ENCODE measurements around the gene COL24A1. TPM values are rescaled to one million over a fixed set of nuclear protein-coding genes. Genes with fewer than 3 reads are reported as not detected.

The COL24A1 gene
- total RNA-seq, 1 experiment from 2014 or later: 0.35 TPM

DNA sequence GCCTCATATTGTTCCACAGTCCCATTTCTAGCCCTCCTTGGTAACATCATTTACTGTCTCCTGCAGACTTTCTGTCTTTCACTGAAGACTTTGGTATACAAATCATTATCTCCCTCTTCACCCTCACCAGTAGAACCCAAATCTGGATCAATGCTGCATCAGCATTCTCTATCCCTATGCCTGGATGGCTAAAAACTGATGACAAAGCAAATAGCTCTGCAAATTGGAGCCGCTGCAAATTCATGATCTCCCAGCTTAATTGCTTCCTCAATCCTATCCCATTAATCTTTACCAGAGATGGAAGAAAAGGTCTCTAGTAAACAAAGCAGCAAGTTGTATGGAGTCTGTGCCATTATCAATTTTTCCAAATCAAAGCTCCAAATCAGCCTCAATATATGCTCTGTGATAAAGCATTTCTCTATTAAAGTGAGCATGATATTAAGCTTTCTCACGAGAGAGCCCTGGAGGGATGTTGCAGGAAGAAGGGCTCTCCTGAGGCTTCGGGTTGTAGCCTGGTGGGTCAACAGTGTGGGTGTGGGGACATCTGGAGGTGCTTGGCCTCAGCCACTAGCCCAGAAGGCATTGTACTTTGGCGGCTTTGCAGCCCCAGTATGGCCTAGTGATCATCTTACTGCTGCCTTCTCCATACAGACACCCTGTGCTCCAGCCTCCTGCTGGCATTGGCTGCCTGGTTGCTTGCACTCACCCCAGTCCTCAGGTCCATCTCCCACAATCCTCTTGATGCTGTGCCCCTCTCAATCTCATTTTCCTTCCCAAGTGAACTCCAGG is 46.2 kb upstream of the COL24A1 start:
- no peaks in the 10 kb centered on the region for H3K4me1 ChIP-seq (ENCODE audit: insufficient read depth, low read length)
- no peak overlapping the region for H2BK12ac ChIP-seq (ENCODE audit: insufficient read length, low read depth, low read length)
- Mint-ChIP-seq H3K27ac (no peak overlapping the region), H3K4me1 (no peaks in the 10 kb centered on the region), H3K4me3 (no peak overlapping the region), H3K9me3 (no peaks in the 10 kb centered on the region), H3K27me3 (ENCODE audit: low read depth) (no peaks in the 10 kb centered on the region), H3K36me3 (ENCODE audit: insufficient read depth in 1 of 3, low read depth in 3 of 3) (no peaks in the 10 kb centered on the region)
- no peaks in the 10 kb centered on the region for H3K79me1 ChIP-seq (ENCODE audit: insufficient read depth, low read depth, low read length, poor library complexity, severe bottlenecking)
- TF ChIP-seq, protein P1, sequence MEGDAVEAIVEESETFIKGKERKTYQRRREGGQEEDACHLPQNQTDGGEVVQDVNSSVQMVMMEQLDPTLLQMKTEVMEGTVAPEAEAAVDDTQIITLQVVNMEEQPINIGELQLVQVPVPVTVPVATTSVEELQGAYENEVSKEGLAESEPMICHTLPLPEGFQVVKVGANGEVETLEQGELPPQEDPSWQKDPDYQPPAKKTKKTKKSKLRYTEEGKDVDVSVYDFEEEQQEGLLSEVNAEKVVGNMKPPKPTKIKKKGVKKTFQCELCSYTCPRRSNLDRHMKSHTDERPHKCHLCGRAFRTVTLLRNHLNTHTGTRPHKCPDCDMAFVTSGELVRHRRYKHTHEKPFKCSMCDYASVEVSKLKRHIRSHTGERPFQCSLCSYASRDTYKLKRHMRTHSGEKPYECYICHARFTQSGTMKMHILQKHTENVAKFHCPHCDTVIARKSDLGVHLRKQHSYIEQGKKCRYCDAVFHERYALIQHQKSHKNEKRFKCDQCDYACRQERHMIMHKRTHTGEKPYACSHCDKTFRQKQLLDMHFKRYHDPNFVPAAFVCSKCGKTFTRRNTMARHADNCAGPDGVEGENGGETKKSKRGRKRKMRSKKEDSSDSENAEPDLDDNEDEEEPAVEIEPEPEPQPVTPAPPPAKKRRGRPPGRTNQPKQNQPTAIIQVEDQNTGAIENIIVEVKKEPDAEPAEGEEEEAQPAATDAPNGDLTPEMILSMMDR (conservative IDR thresholded peaks at IDR 0.05): no peak
- no peak overlapping the region for H2BK20ac ChIP-seq (ENCODE audit: low read depth, low read length, poor library complexity, severe bottlenecking)
- H3K27ac ChIP-seq (ENCODE audit: insufficient read length, low read depth, low read length): no peak overlapping the region
- H3K18ac ChIP-seq (ENCODE audit: insufficient read length, low read depth, low read length): no peak overlapping the region
- no peak overlapping the region for H3T11ph ChIP-seq (ENCODE audit: low read length)
- no peak overlapping the region for H2AFZ ChIP-seq (ENCODE audit: low read length)
- no peaks in the 10 kb centered on the region for H3K9me3 ChIP-seq (ENCODE audit: control insufficient read depth, low read depth, low read length)
- H3K56ac ChIP-seq (ENCODE audit: insufficient read length, low read depth, low read length): no peak overlapping the region
- H3K23ac ChIP-seq (ENCODE audit: insufficient read length, low read depth, low read length): no peak overlapping the region
- no peak overlapping the region for H3K4me2 ChIP-seq (ENCODE audit: insufficient read depth, insufficient read length, low read length)
- no peak overlapping the region for H3K4ac ChIP-seq (ENCODE audit: low read depth, low read length)
- no peak overlapping the region for H3K14ac ChIP-seq (ENCODE audit: insufficient read depth, low read length)
- H4K5ac ChIP-seq (ENCODE audit: insufficient read length, low read depth, low read length): no peak overlapping the region
- H3K27me3 ChIP-seq (ENCODE audit: insufficient read depth, low read length): no peaks in the 10 kb centered on the region
- H2BK15ac ChIP-seq (ENCODE audit: low read depth, low read length): no peak overlapping the region
- no peak overlapping the region for H2BK120ac ChIP-seq (ENCODE audit: low read depth, low read length, poor library complexity, severe bottlenecking)
- no peaks in the 10 kb centered on the region for H4K20me1 ChIP-seq (ENCODE audit: control insufficient read depth, insufficient read depth, insufficient read length)
- no peak overlapping the region for H4K8ac ChIP-seq (replicated peaks; ENCODE audit: insufficient read length, low read depth, low read length)
- no peak overlapping the region for H4K91ac ChIP-seq (ENCODE audit: insufficient read length, low read depth, low read length)
- no peak for DNase-seq
- no peaks in the 10 kb centered on the region for H3K79me2 ChIP-seq (ENCODE audit: insufficient read depth, low read length)
- H3K9ac ChIP-seq (ENCODE audit: extremely low read depth, insufficient read length, low read length): no peak overlapping the region
- H3K23me2 ChIP-seq (ENCODE audit: insufficient read length, low read depth, low read length, poor library complexity, severe bottlenecking): no peaks in the 10 kb centered on the region
- H2AK5ac ChIP-seq (ENCODE audit: insufficient read length, low read length): no peak overlapping the region
- no CpG with 5 or more reads among the region's 4 CpGs for WGBS (ENCODE audit: extremely low coverage, insufficient read length, low lambda C conversion rate)
- no peak overlapping the region for H2BK5ac ChIP-seq (ENCODE audit: insufficient read length, low read length)
